ENCODE measurements around the gene RNASE9.
"Not testable (repeated sequence)": the region's sequence is repeated elsewhere in the genome, so short reads cannot be mapped to it uniquely, and the experiment has no call there.

Gene RNASE9

GRCh38 chr14:20560961-20561360, at the start of gene RNASE9:
Gene RNASE9 (minus strand): TSS chr14:20561047.
- DNase-seq (ENCODE audit: insufficient read length, low spot score) (no peak), FAIRE-seq (no peak)
- TF ChIP-seq POLR2A (IDR thresholded peaks at IDR 0.05; ENCODE audit: low read depth, low read length), result no peak

GRCh38 chr14:20610002-20610765, 49.3 kb upstream of the RNASE9 start:
- FAIRE-seq, result no peak

GRCh38 chr14:20609215-20610001, 48.6 kb upstream of the RNASE9 start:
- TF ChIP-seq POLR2A (IDR thresholded peaks at IDR 0.05; ENCODE audit: low read depth, low read length), result no peak
- FAIRE-seq (no peak), DNase-seq (ENCODE audit: insufficient read length, low spot score) (no peak)

More at GRCh38 chr14:20610002-20610765, 49.3 kb upstream of the RNASE9 start:
- no peak for TF ChIP-seq POLR2A (IDR thresholded peaks at IDR 0.05; ENCODE audit: low read depth, low read length)
- no peak for DNase-seq (ENCODE audit: insufficient read length, low spot score)

GRCh38 chr14:20608383-20609110, 47.7 kb upstream of the RNASE9 start:
- DNase-seq (ENCODE audit: insufficient read length, low spot score) (no peak), FAIRE-seq (no peak)
- no peak for TF ChIP-seq POLR2A (IDR thresholded peaks at IDR 0.05; ENCODE audit: low read depth, low read length)

GRCh38 chr14:20607617-20608016, 46.8 kb upstream of the RNASE9 start:
- TF ChIP-seq POLR2A (IDR thresholded peaks at IDR 0.05; ENCODE audit: low read depth, low read length), result no peak
- FAIRE-seq, result no peak
- DNase-seq (ENCODE audit: insufficient read length, low spot score), result no peak

- no peak for TF ChIP-seq POLR2A (IDR thresholded peaks at IDR 0.05; ENCODE audit: low read depth, low read length)
- DNase-seq (ENCODE audit: insufficient read length, low spot score), result no peak
- FAIRE-seq, result no peak
These were observed 46.0 kb upstream of the RNASE9 start for GRCh38 chr14:20606902-20607242.

- DNase-seq (ENCODE audit: insufficient read length, low spot score), result no peak
- no peak for TF ChIP-seq POLR2A (IDR thresholded peaks at IDR 0.05; ENCODE audit: low read depth, low read length)
- no peak for FAIRE-seq
These were observed 45.5 kb upstream of the RNASE9 start for GRCh38 chr14:20606190-20606901.

- TF ChIP-seq POLR2A (IDR thresholded peaks at IDR 0.05; ENCODE audit: low read depth, low read length), result no peak
- DNase-seq (ENCODE audit: insufficient read length, low spot score), result no peak
These were observed 43.2 kb upstream of the RNASE9 start for GRCh38 chr14:20603813-20604690.

GRCh38 chr14:20602583-20602982, 41.7 kb upstream of the RNASE9 start:
- FAIRE-seq, result no peak

More at GRCh38 chr14:20603813-20604690, 43.2 kb upstream of the RNASE9 start:
- FAIRE-seq, result no peak

GRCh38 chr14:20601522-20601921, 40.7 kb upstream of the RNASE9 start:
- DNase-seq (ENCODE audit: insufficient read length, low spot score) (no peak), FAIRE-seq (no peak)
- TF ChIP-seq POLR2A (IDR thresholded peaks at IDR 0.05; ENCODE audit: low read depth, low read length), result no peak

More at GRCh38 chr14:20602583-20602982, 41.7 kb upstream of the RNASE9 start:
- no peak for TF ChIP-seq POLR2A (IDR thresholded peaks at IDR 0.05; ENCODE audit: low read depth, low read length)
- DNase-seq (ENCODE audit: insufficient read length, low spot score), result no peak

GRCh38 chr14:20597108-20597507, 36.3 kb upstream of the RNASE9 start:
- no peak for DNase-seq (ENCODE audit: insufficient read length, low spot score)
- TF ChIP-seq POLR2A (IDR thresholded peaks at IDR 0.05; ENCODE audit: low read depth, low read length), result no peak
- no peak for FAIRE-seq

- not testable (repeated sequence) for FAIRE-seq; DNase-seq (ENCODE audit: insufficient read length, low spot score)
These were observed 34.9 kb upstream of the RNASE9 start for GRCh38 chr14:20595726-20596125.

- FAIRE-seq, result no peak
- TF ChIP-seq POLR2A (IDR thresholded peaks at IDR 0.05; ENCODE audit: low read depth, low read length), result no peak
- DNase-seq (ENCODE audit: insufficient read length, low spot score), result no peak
These were observed 31.7 kb upstream of the RNASE9 start for GRCh38 chr14:20592574-20592973.

All from H54 (cell line).